ENCODE measurements around the gene MARCKS. TPM values are rescaled to one million over a fixed set of nuclear protein-coding genes. Genes with fewer than 3 reads are reported as not detected.

Gene MARCKS
- total RNA-seq, 2 donors from 2014 or later, result 228 to 242 TPM

- peaks cover 8% of the 10 kb centered on the region for H3K4me1 ChIP-seq
- peak overlapping the region; percentile 60 for H3K27ac ChIP-seq
- no peaks in the 10 kb centered on the region for H3K36me3 ChIP-seq
- no peak for TF ChIP-seq CTCF (IDR thresholded peaks at IDR 0.05)
- no peaks in the 10 kb centered on the region for H3K27me3 ChIP-seq
- H3K4me3 ChIP-seq, result peak overlapping the region; percentile 22
- intact Hi-C loops (cut with DNase I), result no loop called here
- peak; percentile 84 for DNase-seq
- H3K9me3 ChIP-seq, result no peaks in the 10 kb centered on the region
- H3K9ac ChIP-seq (ENCODE audit: low read depth in 2 of 2, low read length in 2 of 2), result peak overlapping the region; percentile 50 to 77
These were observed 16.0 kb downstream of the MARCKS start for GRCh38 chr6:113873043-113873667.

GRCh38 chr6:113875470-113875869, 18.3 kb downstream of the MARCKS start:
- intact Hi-C loops (cut with DNase I), result no loop called here
- Histone ChIP-seq H3K9me3 (no peaks in the 10 kb centered on the region), H3K4me3 (no peak overlapping the region), H3K9ac (ENCODE audit: low read depth in 2 of 2, low read length in 2 of 2) (no peak overlapping the region), H3K27me3 (no peaks in the 10 kb centered on the region), H3K36me3 (no peaks in the 10 kb centered on the region), H3K4me1 (peaks cover 8% of the 10 kb centered on the region), H3K27ac (no peak overlapping the region)
- no peak for DNase-seq
- TF ChIP-seq CTCF (IDR thresholded peaks at IDR 0.05), result no peak

- intact Hi-C loops (cut with DNase I), result no loop called here
- H3K9ac ChIP-seq (ENCODE audit: low read depth in 2 of 2, low read length in 2 of 2), result no peak overlapping the region
- no peaks in the 10 kb centered on the region for H3K9me3 ChIP-seq
- no peak for TF ChIP-seq CTCF (IDR thresholded peaks at IDR 0.05)
- H3K27me3 ChIP-seq, result no peaks in the 10 kb centered on the region
- H3K4me3 ChIP-seq, result no peak overlapping the region
- no peak overlapping the region for H3K27ac ChIP-seq
- peaks cover 8% of the 10 kb centered on the region for H3K4me1 ChIP-seq
- H3K36me3 ChIP-seq, result no peaks in the 10 kb centered on the region
- no peak for DNase-seq
These were observed 19.6 kb downstream of the MARCKS start for GRCh38 chr6:113876695-113877094.

- intact Hi-C loops (cut with DNase I), result loop anchor here (10.0 kb wide), 1 partner anchor 475 kb away; no protein-coding TSS in a partner anchor
- Histone ChIP-seq H3K27me3 (no peaks in the 10 kb centered on the region), H3K4me3 (no peak overlapping the region), H3K4me1 (no peaks in the 10 kb centered on the region), H3K9me3 (no peaks in the 10 kb centered on the region), H3K36me3 (no peaks in the 10 kb centered on the region), H3K9ac (ENCODE audit: low read depth in 2 of 2, low read length in 2 of 2) (no peak overlapping the region), H3K27ac (no peak overlapping the region)
- DNase-seq, result peak; percentile 70
- TF ChIP-seq CTCF (IDR thresholded peaks at IDR 0.05), result peak; percentile 63
These were observed 22.3 kb downstream of the MARCKS start for GRCh38 chr6:113879186-113880096.

GRCh38 chr6:113881478-113881980, 24.4 kb downstream of the MARCKS start:
- H3K27me3 ChIP-seq, result no peaks in the 10 kb centered on the region
- TF ChIP-seq CTCF (IDR thresholded peaks at IDR 0.05), result no peak
- no peaks in the 10 kb centered on the region for H3K36me3 ChIP-seq
- no peak overlapping the region for H3K27ac ChIP-seq
- intact Hi-C loops (cut with DNase I), result loop anchor here (10.0 kb wide), 1 partner anchor 477 kb away; no protein-coding TSS in a partner anchor
- H3K9me3 ChIP-seq, result no peaks in the 10 kb centered on the region
- no peaks in the 10 kb centered on the region for H3K4me1 ChIP-seq
- H3K9ac ChIP-seq (ENCODE audit: low read depth in 2 of 2, low read length in 2 of 2), result no peak overlapping the region
- no peak overlapping the region for H3K4me3 ChIP-seq
- DNase-seq, result no peak

Data from colonic mucosa (tissue), 4 donors.